Psoas muscle (tissue), 8 donors: Measurements from ENCODE around the gene WSCD2. TPM values are rescaled to one million over a fixed set of nuclear protein-coding genes. Genes with fewer than 3 reads are reported as not detected.

Experiments
- ATAC-seq, 4 donors: fragments of 200-7000 bp; cut with Tn5 transposase; one replicate each; pipeline ENCODE4 v1.9.1; 2020; ENCODE audit warnings: moderate library complexity in 3 of 4, mild to moderate bottlenecking in 2 of 4
- DNase-seq, 2 donors: peaks; one replicate each; pipeline ENCODE4 v3.0.0-alpha.2; 2020
- H3K27ac ChIP-seq: fragments of 200-600 bp; one replicate; pipeline ENCODE4 v1.8.0; 2022
- H3K27me3 ChIP-seq, 3 donors: fragments of 200-600 bp in 1 of 3; one replicate each; pipeline versions ENCODE4 v1.6.1 to v1.8.0; 2013 to 2022; ENCODE audit warnings: low read length in 2 of 3, mild to moderate bottlenecking in 2 of 3, moderate library complexity in 1 of 3; ENCODE audit not compliant: insufficient read depth in 3 of 3
- H3K36me3 ChIP-seq, 2 donors: fragments of 200-600 bp in 1 of 2; one replicate each; pipeline versions ENCODE4 v1.6.1 to v1.8.0; 2013 to 2022; ENCODE audit warnings: low read depth in 1 of 2, mild to moderate bottlenecking in 1 of 2, moderate library complexity in 1 of 2; ENCODE audit not compliant: insufficient read depth in 1 of 2
- H3K4me1 ChIP-seq: fragments of 200-600 bp; one replicate; pipeline ENCODE4 v1.8.0; 2022
- H3K4me3 ChIP-seq: fragments of 200-600 bp; one replicate; pipeline ENCODE4 v1.8.0; 2022; ENCODE audit warnings: mild to moderate bottlenecking
- H3K9me3 ChIP-seq: fragments of 200-600 bp; one replicate; pipeline ENCODE4 v1.8.0; 2022
- WGBS, 3 donors: extraction: QIAGEN DNeasy Blood & Tissue Kit; methylation state at CpG; one replicate each; pipeline versions ENCODE4 v1.1.6 to v1.1.7; 2013; 5-methylcytosine and 5-hydroxymethylcytosine counted together
- intact Hi-C, 2 donors: fragments of 100-400 bp; cut with DNase I; formaldehyde crosslinking; loops; one replicate each; pipeline versions ENCODE4 v1.11.0 to v1.14.2; 2022
- long read RNA-seq, 2 donors: library from polyadenylated mRNA; unstranded; transcript quantifications; one replicate each; pipeline ENCODE4 v2.0.0, GENCODE V29; 2021
- polyA plus RNA-seq, 3 donors: library from polyadenylated mRNA; stranded (reverse); fragments of 200-250 nt; gene quantifications; one replicate each; pipeline ENCODE4 v1.2.3, GENCODE V29; 2013
- total RNA-seq, 4 donors: library from RNA; stranded (reverse); fragmentation: NEBNext Ultra II Directional in 2 of 4; extraction: Animal tissue kit (Norgen Biotek cat#: 25700) in 2 of 4; gene quantifications; one replicate each; pipeline versions ENCODE4 v1.2.1 to v1.2.4, GENCODE V29; 2021 to 2023
- TF ChIP-seq, protein P1 (sequence below): fragments of 200-600 bp; IDR thresholded peaks from one replicate; pipeline ENCODE4 v1.8.0; 2022; ENCODE audit warnings: antibody characterized with exemption
- donor health status: healthy with polysubstance abuse.
- donor health status: DM: no; HTN: no; CAD: no; lungs with moderate emphysema.
- donor health status: Bipolar disorder and iron deficiency.
- donor health status: healthy.
- donor health status: DM: yes; HTN: yes; CAD: no.
- donor health status: DM: no; HTN: no; CAD: no.
- donor health status: DM: no; HTN: no; CAD: no.
- donor health status: DM: yes; HTN: yes; CAD: no.

WSCD2 gene
- under 1 TPM in 1 of 4 donors, not detected in 3; 0.21 TPM for total RNA-seq
- polyA plus RNA-seq: under 1 TPM in 1 of 3 donors, not detected in 2; 0.01 TPM
- long read RNA-seq, donor 1: 0 reads
- long read RNA-seq, donor 2: 0 reads

DNA sequence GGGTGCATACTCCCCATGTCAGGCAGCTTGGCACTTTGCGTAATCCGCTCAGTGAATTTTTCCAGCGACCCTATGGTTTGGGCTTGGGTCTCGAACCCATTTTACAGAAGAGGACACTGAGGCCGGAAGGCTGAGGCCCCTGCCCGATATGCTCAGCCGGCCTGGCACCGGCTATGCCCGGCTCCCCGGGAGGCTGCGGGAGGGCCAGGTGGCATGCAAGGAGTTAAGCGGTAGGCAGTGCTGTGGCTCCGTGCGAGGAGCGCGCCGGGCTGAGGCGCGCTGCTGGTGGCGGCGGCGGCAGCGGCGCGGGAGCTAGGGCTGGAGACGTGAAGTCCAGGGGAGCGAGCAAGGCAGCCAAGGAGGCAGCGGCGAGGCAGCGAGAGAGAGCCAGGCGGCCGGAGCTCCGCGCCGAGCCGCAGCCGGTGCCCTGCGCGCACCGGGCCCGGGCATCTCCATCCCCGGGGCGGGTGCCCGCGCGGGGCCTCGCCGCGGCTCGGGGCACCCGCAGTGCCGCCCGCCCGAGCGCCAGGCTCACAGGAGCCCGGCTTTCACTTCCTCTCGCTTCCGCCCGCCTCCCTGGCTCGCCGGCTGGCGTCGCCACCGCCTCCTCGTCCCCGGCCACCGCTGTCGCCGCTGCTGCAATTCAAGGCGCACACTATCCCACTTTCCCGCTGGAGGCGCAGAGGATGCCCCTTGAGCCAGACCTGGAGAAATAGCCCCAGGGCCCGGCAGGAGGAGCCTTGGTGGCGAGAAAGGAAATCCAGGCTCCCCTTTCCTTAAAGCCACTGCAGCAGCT, at the start of gene WSCD2:
WSCD2 (plus strand) TSS at position 272 of the 796 bp plus-strand sequence. CDS start 66,545 bp downstream, outside the sequence.
- TF ChIP-seq, protein P1, sequence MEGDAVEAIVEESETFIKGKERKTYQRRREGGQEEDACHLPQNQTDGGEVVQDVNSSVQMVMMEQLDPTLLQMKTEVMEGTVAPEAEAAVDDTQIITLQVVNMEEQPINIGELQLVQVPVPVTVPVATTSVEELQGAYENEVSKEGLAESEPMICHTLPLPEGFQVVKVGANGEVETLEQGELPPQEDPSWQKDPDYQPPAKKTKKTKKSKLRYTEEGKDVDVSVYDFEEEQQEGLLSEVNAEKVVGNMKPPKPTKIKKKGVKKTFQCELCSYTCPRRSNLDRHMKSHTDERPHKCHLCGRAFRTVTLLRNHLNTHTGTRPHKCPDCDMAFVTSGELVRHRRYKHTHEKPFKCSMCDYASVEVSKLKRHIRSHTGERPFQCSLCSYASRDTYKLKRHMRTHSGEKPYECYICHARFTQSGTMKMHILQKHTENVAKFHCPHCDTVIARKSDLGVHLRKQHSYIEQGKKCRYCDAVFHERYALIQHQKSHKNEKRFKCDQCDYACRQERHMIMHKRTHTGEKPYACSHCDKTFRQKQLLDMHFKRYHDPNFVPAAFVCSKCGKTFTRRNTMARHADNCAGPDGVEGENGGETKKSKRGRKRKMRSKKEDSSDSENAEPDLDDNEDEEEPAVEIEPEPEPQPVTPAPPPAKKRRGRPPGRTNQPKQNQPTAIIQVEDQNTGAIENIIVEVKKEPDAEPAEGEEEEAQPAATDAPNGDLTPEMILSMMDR: no peak
- peaks cover 0 to 51% (median 19%) of the 10 kb centered on the region in 3 donors for H3K27me3 ChIP-seq
- H3K9me3 ChIP-seq: no peaks in the 10 kb centered on the region
- peak within 1 kb of the TSS; percentile 46 for H3K4me3 ChIP-seq
- no peaks in the 10 kb centered on the region for H3K36me3 ChIP-seq
- no peak within 1 kb of the TSS for H3K27ac ChIP-seq
- peak; percentile 54 to 62 for DNase-seq
- H3K4me1 ChIP-seq: no peaks in the 10 kb centered on the region
- WGBS, 3 donors: 3 to 4% (median 3%) methylated on average over 62 to 74 of the region's 74 CpGs
- intact Hi-C loops: no loop called here
- ATAC-seq: peak in 2 of 4 donors; percentile 56 to 60

DNA sequence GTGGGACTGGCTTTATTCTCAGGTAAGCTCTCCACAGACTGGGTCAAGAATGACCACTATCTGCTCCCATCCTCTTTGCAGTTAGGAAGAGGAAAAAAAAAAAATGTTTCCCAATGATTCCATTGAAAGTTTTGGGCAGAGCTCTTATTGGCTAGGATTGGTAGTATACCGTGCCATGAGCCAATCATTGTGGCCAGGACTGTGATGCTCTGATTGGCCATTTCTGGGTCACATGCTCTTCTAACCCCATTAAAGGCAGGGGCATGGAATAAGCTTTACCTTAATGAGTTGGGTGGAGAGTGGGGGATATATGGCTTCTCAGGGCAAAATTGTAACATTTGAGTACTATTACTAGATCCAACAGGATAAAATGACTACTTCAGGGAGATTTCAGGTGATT, 49.4 kb upstream of the WSCD2 start:
- intact Hi-C loops: no loop called here
- no peaks in the 10 kb centered on the region for H3K27me3 ChIP-seq
- no peak for DNase-seq

GRCh38 chr12:108080363-108080762, 48.7 kb upstream of the WSCD2 start:
- Histone ChIP-seq H3K27ac (no peak overlapping the region), H3K9me3 (no peaks in the 10 kb centered on the region), H3K27me3 (no peaks in the 10 kb centered on the region), H3K4me3 (no peak overlapping the region), H3K36me3 (no peaks in the 10 kb centered on the region), H3K4me1 (no peaks in the 10 kb centered on the region)
- intact Hi-C loops: no loop called here
- TF ChIP-seq, protein P1: no peak
- WGBS, 3 donors: 42% methylated on average over 7 of the region's 7 CpGs
- DNase-seq (no peak), ATAC-seq (no peak)

More for the DNA sequence above, 49.4 kb upstream of the WSCD2 start:
- no peak overlapping the region for H3K27ac ChIP-seq
- 83 to 87% (median 87%) methylated on average over 1 of the region's 1 CpG for WGBS, 3 donors
- no peaks in the 10 kb centered on the region for H3K4me1 ChIP-seq
- no peak overlapping the region for H3K4me3 ChIP-seq
- TF ChIP-seq, protein P1: no peak
- ATAC-seq: no peak
- no peaks in the 10 kb centered on the region for H3K36me3 ChIP-seq
- H3K9me3 ChIP-seq: no peaks in the 10 kb centered on the region

GRCh38 chr12:108082485-108082884, 46.6 kb upstream of the WSCD2 start:
- TF ChIP-seq, protein P1: no peak

More at GRCh38 chr12:108082485-108082884, 46.6 kb upstream of the WSCD2 start:
- Histone ChIP-seq H3K36me3 (no peaks in the 10 kb centered on the region), H3K27me3 (no peaks in the 10 kb centered on the region), H3K4me1 (no peaks in the 10 kb centered on the region), H3K9me3 (peaks cover 4% of the 10 kb centered on the region), H3K27ac (no peak overlapping the region), H3K4me3 (no peak overlapping the region)
- DNase-seq: no peak
- intact Hi-C loops: no loop called here
- ATAC-seq: no peak
- WGBS, 3 donors: 38 to 45% (median 42%) methylated on average over 1 of the region's 1 CpG
